Chondrocyte (in vitro differentiated cells): ENCODE measurements around the gene KIF25. TPM values are rescaled to one million over a fixed set of nuclear protein-coding genes. Genes with fewer than 3 reads are reported as not detected.

Experiments
- DNase-seq: peaks from one replicate; pipeline ENCODE4 v3.0.0; 2021; ENCODE audit warnings: mixed read lengths, low spot score
- H3K27ac Mint-ChIP-seq: one replicate; pipeline ENCODE4 v1.8.0; 2021; ENCODE audit warnings: mild to moderate bottlenecking, moderate library complexity, mixed read lengths; ENCODE audit not compliant: unreplicated experiment
- H3K27me3 Mint-ChIP-seq: 2 replicates; pipeline ENCODE4 v1.8.0; 2021; ENCODE audit warnings: low read depth, mixed read lengths
- H3K36me3 Mint-ChIP-seq: 2 replicates; pipeline ENCODE4 v1.8.0; 2021; ENCODE audit warnings: low read depth, mixed read lengths
- H3K4me1 Mint-ChIP-seq: 2 replicates; pipeline ENCODE4 v1.8.0; 2021; ENCODE audit warnings: low read depth, mild to moderate bottlenecking, mixed read lengths
- H3K4me3 Mint-ChIP-seq: one replicate; pipeline ENCODE4 v1.8.0; 2021; ENCODE audit warnings: mild to moderate bottlenecking, moderate library complexity, mixed read lengths; ENCODE audit not compliant: unreplicated experiment
- H3K9me3 Mint-ChIP-seq: 2 replicates; pipeline ENCODE4 v1.8.0; 2021; ENCODE audit warnings: low read depth, mixed read lengths
- total RNA-seq: library from RNA; stranded (reverse); gene quantifications from 3 replicates; pipeline ENCODE4 v1.2.1, GENCODE V29; 2021
- TF ChIP-seq, protein P1 (sequence below): fragments of 200-600 bp; sonication (generic); IDR thresholded peaks from 2 replicates; pipeline ENCODE4 v1.5.0; 2021; ENCODE audit warnings: antibody characterized with exemption, mild to moderate bottlenecking, moderate library complexity

Gene KIF25
- total RNA-seq, 1 donor from 2014 or later, result not detected

DNA sequence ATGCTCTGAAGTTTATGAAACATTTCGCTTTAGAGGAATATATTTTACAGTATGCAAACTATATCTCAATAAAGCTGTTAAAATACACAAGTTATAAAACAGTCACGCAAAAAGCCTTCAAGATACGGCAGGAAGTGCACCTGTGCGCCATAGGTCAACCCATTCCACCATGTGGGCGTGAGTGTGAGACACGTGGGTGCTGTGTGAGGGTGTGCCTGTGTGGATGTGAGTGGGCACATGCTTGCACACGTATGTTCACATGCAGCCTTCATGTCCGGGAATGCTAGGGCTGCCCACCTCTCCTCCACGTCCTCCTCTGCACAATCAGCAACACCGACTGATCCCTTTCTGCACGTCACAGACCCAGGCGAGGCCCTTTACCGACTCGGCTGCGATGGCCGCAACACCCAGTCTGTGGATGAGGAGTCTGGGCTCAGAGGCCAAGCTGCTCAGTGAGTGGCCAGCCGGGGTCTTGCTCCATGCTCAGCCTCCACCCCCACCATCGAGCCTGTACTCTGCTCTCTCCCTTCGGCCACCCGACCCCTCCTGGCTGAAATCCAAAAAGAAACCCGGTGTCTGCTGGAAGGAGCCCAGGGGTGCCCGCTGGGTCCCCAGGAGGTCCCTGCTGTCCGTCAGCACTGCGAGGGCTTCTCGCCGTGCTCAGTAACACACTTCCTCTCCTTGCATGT, 84.5 kb downstream of the KIF25 start:
- Mint-ChIP-seq H3K36me3 (no peaks in the 10 kb centered on the region), H3K27ac (no peak overlapping the region), H3K27me3 (peaks cover 25% of the 10 kb centered on the region), H3K4me1 (peaks cover 14% of the 10 kb centered on the region), H3K4me3 (no peak overlapping the region), H3K9me3 (no peaks in the 10 kb centered on the region)
- TF ChIP-seq, protein P1, sequence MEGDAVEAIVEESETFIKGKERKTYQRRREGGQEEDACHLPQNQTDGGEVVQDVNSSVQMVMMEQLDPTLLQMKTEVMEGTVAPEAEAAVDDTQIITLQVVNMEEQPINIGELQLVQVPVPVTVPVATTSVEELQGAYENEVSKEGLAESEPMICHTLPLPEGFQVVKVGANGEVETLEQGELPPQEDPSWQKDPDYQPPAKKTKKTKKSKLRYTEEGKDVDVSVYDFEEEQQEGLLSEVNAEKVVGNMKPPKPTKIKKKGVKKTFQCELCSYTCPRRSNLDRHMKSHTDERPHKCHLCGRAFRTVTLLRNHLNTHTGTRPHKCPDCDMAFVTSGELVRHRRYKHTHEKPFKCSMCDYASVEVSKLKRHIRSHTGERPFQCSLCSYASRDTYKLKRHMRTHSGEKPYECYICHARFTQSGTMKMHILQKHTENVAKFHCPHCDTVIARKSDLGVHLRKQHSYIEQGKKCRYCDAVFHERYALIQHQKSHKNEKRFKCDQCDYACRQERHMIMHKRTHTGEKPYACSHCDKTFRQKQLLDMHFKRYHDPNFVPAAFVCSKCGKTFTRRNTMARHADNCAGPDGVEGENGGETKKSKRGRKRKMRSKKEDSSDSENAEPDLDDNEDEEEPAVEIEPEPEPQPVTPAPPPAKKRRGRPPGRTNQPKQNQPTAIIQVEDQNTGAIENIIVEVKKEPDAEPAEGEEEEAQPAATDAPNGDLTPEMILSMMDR, result no peak
- DNase-seq, result no peak

DNA sequence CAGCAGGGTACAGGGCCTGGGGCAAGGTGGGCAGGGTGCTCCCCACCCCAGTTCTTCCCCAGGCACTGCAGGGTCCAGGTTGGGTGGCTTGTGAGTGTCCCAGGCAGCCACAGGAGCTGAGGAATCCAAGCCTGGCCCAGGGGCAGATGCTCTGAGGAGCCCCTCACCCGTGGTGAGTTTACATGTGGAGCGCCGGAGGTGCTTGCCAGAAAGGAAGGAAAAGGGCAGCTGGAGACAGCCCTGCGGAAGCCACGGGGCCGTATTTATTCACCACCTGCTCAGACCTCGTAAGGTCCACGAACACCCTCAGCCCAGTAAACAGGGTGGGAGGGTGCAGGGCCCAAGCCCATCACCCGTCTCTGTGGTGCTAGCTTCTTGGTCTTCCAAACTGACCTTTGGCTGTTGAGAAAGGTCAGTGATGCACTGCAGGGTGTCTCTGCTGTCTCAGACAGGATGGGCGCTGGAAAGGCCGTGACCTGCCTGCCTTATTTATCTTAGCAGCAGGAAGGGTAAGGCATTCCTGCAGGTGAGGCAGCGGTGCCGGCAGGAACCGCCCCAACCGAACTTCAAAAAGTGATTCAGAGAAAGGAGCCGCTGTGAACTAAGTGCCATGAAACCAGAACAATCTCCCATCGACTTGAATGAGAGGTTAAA, 85.5 kb downstream of the KIF25 start:
- H3K4me1 Mint-ChIP-seq, result peaks cover 18% of the 10 kb centered on the region
- TF ChIP-seq, protein P1, result no peak

DNA sequence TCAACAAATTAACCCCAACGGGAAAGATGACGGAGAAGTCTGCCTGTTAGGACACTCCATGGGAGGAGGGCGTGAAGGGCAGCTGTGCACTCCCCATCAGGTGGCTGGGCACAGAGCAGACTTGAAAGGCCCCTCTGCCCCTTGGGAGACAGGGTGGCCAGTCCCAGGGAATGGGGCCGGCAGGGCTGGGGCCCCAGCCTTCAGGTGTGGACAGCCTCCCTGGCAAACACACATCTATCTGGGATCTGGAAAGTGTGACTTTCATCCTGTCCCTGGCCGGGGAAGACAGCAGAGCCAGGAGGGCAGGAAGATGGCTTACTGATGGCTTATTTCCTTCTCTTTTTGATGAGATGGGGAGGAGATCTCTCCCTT, 86.0 kb downstream of the KIF25 start:
- Mint-ChIP-seq H3K4me3 (no peak overlapping the region), H3K36me3 (no peaks in the 10 kb centered on the region), H3K27me3 (peaks cover 25% of the 10 kb centered on the region), H3K27ac (no peak overlapping the region), H3K4me1 (peaks cover 19% of the 10 kb centered on the region), H3K9me3 (no peaks in the 10 kb centered on the region)
- DNase-seq, result no peak
- TF ChIP-seq, protein P1, result no peak

More for the DNA sequence above, 85.5 kb downstream of the KIF25 start:
- H3K4me3 Mint-ChIP-seq, result no peak overlapping the region
- peaks cover 25% of the 10 kb centered on the region for H3K27me3 Mint-ChIP-seq
- DNase-seq, result no peak
- H3K27ac Mint-ChIP-seq, result no peak overlapping the region
- no peaks in the 10 kb centered on the region for H3K36me3 Mint-ChIP-seq
- no peaks in the 10 kb centered on the region for H3K9me3 Mint-ChIP-seq

DNA sequence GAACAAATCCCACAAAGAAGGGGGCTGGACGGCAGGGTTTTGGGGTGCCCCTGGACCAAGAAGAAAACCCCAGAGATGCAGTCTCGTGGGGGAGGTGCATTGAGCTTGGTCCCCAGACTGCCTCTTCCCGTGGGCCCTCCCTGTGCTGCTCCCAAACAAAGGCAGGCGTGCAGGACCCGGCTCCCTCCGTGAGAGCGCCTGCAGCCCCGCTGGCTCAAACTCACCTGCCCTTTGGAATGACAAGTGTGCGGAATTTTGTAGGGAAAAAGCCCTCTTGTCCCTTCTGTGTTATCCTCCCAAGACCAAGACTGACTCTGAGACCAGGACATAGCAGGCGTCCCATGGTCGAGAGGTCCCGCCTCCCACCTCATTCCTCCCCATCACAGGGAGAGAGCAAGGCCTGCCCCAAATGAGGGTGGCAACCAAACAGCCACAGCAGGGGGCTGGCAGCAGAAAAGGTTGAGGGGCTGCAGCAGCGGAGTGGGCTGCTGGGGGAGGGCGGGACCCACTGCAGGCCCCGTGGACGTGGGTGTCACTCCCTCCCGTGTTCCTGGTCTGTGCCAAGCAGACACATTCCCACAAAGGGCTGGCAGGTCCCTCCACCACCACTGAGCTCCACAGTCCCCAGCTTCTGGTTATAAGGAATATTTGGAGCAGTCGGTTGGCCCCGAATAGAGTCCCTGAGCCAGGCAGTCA, 87.1 kb downstream of the KIF25 start:
- Mint-ChIP-seq H3K36me3 (no peaks in the 10 kb centered on the region), H3K27me3 (peaks cover 25% of the 10 kb centered on the region), H3K4me3 (no peak overlapping the region), H3K4me1 (peaks cover 22% of the 10 kb centered on the region), H3K9me3 (no peaks in the 10 kb centered on the region), H3K27ac (no peak overlapping the region)
- no peak for DNase-seq
- TF ChIP-seq, protein P1, result no peak

DNA sequence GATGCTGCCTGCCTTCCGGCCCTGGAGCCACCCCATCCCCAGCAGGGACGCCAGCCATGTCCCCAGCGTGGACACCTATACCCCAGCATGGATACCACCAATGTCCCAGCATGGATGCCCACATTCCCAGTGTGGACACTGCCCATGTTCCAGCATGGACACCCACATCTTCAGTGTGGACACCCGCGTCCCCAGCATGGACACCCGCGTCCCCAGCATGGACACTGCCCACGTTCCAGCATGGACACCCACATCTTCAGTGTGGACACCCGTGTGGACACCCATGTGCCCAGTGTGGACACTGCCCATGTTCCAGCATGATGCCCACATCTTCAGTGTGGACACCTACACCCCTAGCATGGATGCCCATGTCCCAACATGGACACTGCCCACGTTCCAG, 88.6 kb downstream of the KIF25 start:
- TF ChIP-seq, protein P1, result no peak

More for the DNA sequence above, 88.6 kb downstream of the KIF25 start:
- DNase-seq, result no peak
- H3K4me3 Mint-ChIP-seq, result no peak overlapping the region
- H3K4me1 Mint-ChIP-seq, result peaks cover 22% of the 10 kb centered on the region
- no peaks in the 10 kb centered on the region for H3K36me3 Mint-ChIP-seq
- no peak overlapping the region for H3K27ac Mint-ChIP-seq
- no peaks in the 10 kb centered on the region for H3K9me3 Mint-ChIP-seq
- H3K27me3 Mint-ChIP-seq, result peaks cover 28% of the 10 kb centered on the region
